ENCODE results near the gene CSNK2A2.

The CSNK2A2 gene

DNA sequence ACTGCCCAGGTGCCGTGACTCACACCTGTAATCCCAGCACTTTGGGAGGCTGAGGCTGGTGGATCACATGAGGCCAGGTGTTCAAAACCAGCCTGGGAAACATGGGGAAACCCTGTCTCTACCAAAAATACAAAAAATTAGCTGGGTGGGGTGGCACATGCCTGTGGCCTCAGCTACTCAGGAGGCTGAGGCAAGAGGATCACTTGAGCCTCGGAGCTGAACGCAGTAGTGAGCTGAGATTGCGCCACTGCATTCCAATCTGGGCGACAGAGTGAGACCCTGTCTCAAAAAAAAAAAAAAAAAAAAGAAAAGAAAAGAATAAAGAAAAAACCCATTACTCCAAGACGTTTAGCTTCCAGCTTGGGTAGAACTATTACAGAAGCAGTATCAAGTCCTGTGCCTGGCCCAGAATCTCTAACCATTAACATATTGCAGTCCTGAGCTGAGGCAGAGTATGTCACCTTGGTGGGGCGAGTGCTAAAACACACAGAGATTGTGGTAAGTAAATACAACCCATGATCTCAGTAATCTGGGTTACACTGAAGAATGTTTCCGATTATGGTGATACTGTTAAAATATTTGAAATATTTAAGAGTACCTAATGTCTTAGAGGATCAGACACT is 45.5 kb downstream of the CSNK2A2 start:
- in situ Hi-C loops (cut with MboI; ENCODE audit: low sequenced_read_pairs), result no loop called here

DNA sequence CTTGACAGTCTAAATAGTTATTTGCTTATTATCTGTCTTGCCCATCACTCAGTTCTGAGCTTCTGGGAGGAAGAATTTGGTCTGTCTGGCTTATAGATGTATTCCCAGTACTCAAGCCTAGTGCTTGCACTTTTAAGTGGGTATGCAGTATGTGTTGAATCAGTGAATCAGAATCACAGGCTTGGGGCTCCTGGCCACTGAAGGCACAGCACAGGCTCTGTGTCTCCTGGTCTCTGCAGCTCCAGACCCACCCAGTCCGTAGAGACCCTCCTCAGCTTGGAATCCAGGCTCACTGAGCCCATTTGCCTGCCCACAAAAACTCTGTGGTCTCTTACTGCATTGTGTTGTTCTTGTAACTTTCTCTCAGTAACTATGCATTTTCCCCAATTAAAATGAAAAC is 49.4 kb downstream of the CSNK2A2 start:
- in situ Hi-C loops (cut with MboI; ENCODE audit: low sequenced_read_pairs), result no loop called here

DNA sequence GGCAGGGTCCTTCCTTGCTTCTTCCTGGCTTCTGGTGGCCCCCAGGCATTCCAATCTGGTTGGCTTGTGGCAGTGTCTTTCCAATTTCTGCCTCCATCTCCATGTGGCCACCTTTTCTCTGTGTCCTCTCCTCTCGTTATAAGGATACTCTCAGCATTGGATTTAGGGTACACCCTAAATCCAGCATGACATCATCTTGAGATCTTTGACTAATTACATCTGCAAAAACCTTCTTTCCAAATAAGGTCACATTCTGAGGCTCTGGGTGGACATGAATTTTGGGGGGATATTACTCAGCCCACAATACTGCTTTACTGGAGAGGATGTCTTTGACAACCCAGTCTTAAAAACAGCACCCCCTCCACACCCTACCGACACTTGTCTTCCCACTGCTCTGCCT is 49.8 kb downstream of the CSNK2A2 start:
- in situ Hi-C loops (cut with MboI; ENCODE audit: low sequenced_read_pairs), result no loop called here

DNA sequence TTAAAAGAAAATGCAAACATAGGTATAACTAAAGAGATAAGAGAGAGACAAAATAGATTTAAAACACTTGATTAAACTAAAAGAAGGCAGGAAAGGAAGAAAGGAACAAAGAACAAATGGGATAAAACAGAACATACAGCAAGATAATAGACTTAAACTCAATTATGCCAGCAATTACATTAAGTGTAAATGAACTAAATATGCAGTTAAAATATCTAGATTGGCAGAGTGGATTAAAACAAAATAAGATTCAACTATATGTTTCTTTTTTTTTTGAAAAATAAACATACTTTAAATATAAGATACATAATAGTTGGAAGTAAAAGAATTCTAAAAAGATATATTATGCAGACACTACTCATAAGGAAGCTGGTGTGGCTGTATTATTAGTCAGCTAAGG is 59.1 kb downstream of the CSNK2A2 start:
- in situ Hi-C loops (cut with MboI; ENCODE audit: low sequenced_read_pairs), result no loop called here

DNA sequence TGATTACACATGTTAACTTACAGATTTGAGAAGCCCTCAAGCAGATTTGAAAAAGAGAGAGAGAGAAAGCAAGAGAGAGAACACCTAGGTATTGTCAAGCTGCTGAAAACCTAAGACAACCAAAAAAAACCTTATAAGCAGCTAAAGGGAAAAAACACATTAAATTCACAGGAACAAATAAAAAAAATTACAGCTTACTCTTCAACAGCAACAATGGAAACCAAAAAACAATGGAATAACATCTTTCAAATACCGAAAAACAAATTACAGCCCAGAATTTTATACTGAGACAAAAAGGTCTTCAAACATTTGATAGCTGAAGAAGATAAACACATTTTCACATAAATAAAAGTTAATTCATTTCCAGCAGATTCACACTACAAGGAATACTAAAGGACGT is 60.3 kb downstream of the CSNK2A2 start:
- in situ Hi-C loops (cut with MboI; ENCODE audit: low sequenced_read_pairs), result no loop called here

DNA sequence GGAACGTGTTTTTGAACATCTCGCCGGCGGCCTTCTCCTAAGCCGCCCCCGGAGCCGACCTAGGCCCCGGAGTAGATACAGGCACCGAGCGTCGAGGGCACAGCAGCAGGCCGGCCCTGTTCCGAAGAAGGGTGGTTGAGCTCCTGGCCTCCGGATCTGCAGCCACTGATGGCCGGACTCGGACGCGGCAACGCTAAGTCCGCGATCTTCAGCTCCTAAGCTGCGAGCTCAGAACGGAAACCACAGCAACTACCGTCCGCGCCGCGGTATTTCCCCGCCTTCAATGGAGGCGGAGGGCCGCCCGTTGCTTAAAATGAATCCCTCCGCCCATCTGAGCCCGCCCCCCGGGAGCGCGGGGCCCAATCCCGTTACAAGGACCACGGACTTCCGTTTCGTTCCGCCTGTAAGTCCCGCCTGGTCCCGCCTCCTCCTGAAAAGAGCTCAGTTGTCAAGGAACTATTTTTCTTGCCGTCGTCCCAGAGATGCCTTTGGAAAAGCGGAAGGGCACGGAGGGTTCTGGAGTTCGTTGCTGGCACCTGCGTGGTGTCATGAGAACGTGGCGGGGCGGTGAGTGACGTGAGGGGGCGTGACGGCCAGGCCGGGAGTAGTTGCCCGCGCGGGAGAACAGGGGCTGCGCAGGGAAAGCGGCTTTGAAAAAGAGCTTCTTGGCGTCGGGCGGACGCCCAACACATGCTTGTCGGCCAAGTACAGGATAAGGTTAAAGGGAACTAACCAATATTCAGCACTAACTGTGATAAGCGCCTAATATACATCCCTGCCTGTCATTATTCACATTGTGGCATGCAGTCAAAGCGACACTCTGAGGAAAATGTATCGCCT is 68.6 kb downstream of the CSNK2A2 start, which contains the start of gene CFAP20:
Gene CFAP20 (minus strand): TSS at position 285 of the 840 bp plus-strand sequence. CDS start 266 bp downstream, at position 19.
- in situ Hi-C loops (cut with MboI; ENCODE audit: low sequenced_read_pairs), result no loop called here

DNA sequence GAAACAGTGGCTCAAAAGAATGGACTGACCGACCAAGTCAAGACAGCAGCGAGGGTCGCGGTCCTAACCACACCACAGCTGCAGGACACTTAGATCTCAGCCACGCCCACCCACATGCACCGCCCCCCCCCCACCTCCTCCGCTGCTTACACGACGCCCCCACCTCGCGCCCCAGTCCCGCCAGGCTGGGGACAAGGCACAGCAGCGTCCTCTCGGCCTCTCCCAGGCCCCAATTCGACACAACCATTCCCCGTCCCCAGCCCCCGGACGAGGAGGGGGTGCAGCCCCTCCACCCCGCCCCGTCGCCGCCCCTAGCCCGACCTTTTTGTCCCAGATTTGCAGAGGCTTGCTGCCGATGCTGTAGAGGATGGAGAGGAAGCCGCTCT is 69.2 kb downstream of the CSNK2A2 start:
- in situ Hi-C loops (cut with MboI; ENCODE audit: low sequenced_read_pairs), result no loop called here

DNA sequence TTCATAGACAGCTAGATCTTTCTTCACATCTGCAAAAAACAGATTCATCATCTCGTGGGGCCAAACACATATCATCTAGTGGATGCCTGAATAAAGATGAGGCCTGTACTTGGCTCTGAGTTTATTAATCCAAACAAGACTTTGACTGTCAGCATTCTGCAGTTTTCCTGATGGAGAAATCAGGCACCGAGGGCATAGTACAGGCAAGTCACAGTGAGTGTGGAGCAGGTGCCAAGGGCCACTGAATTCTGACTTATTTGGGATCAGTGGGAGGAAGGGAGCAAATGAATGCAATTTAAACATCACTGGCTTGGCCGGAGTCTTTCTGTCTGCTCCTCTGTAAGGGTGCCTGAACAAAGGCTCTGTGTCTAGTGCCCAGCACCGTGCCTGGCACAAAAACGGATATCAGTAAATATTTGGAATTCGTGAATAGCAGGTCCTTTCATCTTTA is 69.7 kb downstream of the CSNK2A2 start:
- in situ Hi-C loops (cut with MboI; ENCODE audit: low sequenced_read_pairs), result no loop called here

DNA sequence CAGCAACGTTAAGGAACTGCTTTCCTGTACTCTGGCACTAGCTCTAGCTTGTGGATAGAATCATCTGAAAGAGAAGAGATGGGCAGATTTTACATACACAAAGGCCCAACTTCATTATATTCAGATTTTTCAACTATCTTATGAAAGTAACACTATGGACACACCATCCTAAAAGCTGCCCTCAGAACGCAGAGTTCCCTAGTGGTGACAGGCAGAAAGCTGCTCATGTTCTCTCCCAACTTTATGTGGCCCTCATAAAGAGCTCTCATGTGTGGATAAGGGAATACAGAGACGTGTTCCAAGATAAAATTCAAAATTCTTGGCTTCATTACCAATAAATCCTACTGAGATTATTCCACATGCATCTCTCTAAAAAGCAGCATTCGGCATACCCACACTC is 70.3 kb downstream of the CSNK2A2 start:
- in situ Hi-C loops (cut with MboI; ENCODE audit: low sequenced_read_pairs), result no loop called here

DNA sequence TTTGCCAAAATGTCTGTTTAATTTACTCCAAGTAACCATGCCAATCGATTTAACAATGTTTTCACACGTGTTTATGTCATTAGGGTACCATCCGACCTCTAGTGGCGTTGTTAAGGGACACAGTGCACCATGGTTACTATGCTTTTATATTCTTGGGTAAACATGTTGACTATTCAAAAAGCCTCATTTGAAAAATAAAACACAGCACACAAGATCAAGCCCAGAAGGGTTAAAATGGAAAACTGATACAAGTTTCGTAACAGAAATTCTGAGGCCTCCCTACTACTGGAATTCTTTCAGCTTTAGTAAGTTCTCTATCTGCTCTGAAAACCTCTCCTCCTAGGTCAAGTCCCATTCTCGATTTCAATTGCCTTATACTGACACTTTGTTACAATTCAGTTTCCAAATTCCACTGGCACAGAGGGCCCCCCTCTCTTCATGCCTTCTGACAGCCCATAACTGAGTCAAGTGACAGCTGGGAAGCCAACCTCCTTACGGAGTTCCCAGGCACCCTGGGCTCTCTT is 70.8 kb downstream of the CSNK2A2 start:
- in situ Hi-C loops (cut with MboI; ENCODE audit: low sequenced_read_pairs), result no loop called here

DNA sequence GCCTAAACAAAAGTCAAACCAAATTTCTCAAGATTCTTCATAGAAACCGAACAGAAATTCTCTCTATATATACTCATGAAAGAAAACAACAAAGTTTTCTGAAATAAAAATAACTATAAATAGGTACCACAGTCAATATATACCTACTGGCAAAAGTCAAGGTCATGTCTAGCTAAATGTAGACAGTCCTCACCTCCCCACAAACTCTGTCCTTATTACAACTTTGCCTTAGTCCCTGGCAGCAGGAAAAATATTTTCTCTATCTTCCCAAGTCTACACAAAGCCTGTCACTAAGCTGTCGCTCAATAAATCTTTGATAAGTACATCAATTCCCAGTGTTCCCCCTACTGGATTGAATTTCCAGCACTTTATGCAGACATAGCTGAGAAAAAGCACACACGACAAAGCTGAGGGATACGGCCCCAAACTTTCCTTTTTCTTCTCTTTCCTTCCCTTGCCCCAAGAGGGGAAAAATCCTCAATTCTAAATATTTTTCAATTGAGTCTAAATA is 71.4 kb downstream of the CSNK2A2 start:
- in situ Hi-C loops (cut with MboI; ENCODE audit: low sequenced_read_pairs), result no loop called here

DNA sequence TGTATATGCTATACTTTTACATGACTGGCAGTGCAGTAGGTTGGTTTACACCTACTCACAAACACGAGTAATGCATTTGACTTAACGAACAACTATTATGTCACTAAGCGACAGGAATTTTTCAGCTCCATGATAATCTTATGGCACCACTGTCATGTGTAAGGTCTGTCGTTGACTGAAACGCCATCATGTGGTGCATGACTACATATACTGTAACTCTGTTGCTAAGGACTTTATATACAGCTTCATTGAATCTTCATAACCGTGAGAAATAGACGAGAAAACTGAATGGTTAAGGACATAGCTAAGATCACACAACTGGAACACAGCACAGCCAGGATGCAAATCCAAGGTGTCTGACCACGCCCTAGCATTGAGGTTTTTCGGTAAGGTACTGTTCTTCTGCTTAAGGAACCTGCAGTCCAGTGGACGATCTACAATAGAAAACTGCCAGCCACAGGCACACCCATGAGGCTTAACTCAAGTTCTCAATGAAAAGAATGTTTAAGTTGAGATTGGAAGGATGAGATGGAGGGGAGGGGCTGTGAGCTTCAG is 72.0 kb downstream of the CSNK2A2 start:
- in situ Hi-C loops (cut with MboI; ENCODE audit: low sequenced_read_pairs), result no loop called here

DNA sequence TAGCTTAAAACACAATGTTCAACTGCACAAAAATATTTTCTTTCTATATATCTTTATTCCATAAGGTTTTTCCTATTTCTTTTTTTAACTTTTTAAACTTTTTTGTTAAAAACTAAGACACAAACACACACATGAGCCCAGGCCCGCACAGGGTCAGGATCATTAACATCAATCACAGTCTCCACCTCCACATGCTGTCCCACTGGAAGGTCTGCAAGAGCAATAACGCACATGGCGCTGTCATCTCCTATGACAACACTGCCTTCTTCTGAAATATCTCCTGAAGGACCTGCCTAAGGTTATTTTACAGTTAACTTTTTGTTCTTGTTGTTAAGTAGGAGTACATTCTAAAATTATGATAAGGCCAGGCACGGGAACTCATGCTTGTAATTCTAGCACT is 72.9 kb downstream of the CSNK2A2 start:
- in situ Hi-C loops (cut with MboI; ENCODE audit: low sequenced_read_pairs), result no loop called here

DNA sequence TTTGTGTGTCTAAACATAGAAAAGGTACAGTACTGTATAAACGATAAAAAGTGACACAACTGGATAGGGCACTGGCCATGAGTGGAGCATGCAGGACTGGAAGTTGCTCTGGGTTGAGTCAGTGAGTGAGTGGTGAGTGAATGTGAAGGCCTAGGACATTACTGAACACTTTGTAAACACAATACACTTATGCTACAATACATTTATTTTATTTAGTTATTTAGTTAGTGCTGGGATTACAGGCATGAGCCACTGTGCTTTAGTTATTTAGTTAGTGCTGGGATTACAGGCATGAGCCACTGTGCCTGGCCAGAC is 73.3 kb downstream of the CSNK2A2 start:
- in situ Hi-C loops (cut with MboI; ENCODE audit: low sequenced_read_pairs), result no loop called here

DNA sequence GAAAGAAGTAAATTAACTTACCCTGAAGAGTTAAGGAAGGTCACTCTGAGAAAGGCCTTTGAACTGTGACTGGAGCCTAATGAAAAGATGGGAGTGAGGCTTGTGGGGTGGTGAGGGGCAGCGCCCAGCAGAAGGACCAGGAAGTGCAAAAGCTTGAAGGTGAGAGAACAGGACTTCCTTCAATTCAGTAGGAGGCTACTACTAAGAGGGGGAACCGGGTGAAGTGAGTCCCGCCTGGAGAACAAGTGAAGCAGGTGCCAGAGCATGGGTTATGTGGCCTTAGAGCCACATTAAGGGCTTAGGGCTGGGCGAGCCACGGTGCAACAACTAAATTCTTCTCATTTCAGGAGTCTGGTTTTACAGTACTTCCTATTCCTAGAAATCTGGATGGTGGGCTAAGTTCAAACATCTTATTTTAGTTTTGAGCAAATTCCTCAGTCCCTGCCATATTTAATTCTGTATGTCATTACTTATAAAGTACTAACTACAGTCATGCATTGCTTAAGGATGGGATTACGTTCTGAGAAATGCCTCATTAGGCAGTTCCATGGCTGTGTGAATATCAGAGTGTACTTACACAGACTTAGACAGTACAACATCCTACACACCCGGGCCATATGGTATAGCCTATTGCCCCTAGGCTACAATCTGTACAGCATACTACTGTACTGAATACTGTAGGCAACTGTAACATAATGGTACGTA is 73.9 kb downstream of the CSNK2A2 start:
- in situ Hi-C loops (cut with MboI; ENCODE audit: low sequenced_read_pairs), result no loop called here

DNA sequence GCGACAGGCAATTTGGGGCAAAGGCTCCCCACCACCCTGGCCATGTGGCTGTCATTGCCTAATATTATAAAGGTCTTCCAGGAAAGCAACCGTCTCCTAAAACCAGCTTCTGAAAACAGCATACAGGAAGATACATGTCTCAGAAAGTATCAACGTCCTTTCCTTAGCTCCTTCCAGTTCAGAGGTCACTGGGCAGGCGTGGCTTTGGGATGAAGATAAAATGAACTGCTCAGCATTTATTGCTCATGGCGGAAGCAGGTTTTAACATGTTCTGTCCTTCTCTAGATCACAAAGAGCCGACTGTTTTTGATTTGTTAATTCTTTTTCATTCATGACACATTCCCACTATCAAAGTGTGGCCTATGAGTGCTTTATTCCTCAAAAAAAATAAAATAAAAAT is 76.8 kb downstream of the CSNK2A2 start:
- in situ Hi-C loops (cut with MboI; ENCODE audit: low sequenced_read_pairs), result no loop called here

DNA sequence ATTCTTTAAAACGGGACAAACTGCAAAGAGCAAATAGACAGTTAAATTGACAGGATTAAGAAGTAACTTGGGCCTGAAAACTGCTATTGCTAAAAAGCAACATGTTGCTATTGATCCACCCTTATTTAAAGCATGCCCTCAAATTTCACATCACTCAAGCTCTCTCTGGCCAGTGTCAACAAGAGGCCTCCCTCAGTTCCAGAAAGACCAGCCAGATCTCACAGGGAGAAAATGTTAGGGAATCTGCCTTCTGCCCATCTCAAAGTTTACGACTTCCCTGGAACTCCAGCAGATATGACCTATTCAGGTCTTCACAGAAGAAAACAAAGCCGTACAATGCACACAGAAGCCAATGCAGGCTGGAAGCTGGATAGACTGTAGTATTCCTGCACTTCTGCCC is 77.7 kb downstream of the CSNK2A2 start:
- in situ Hi-C loops (cut with MboI; ENCODE audit: low sequenced_read_pairs), result no loop called here

DNA sequence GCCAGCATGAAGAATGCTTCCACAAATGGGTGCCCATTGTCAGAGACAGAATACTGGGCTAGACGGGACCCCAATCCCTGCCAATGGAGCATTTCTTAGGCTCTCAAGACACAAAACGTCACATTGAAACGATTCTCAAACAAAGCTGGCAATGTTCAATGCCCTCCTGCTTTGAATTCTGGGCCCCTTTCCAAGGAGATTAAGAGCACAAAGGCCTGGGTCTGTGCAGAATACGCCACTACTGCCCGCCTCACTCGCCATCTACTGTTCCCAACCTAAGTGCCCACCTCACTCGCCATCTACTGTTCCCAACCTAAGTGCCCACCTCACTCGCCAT is 78.4 kb downstream of the CSNK2A2 start:
- in situ Hi-C loops (cut with MboI; ENCODE audit: low sequenced_read_pairs), result no loop called here

DNA sequence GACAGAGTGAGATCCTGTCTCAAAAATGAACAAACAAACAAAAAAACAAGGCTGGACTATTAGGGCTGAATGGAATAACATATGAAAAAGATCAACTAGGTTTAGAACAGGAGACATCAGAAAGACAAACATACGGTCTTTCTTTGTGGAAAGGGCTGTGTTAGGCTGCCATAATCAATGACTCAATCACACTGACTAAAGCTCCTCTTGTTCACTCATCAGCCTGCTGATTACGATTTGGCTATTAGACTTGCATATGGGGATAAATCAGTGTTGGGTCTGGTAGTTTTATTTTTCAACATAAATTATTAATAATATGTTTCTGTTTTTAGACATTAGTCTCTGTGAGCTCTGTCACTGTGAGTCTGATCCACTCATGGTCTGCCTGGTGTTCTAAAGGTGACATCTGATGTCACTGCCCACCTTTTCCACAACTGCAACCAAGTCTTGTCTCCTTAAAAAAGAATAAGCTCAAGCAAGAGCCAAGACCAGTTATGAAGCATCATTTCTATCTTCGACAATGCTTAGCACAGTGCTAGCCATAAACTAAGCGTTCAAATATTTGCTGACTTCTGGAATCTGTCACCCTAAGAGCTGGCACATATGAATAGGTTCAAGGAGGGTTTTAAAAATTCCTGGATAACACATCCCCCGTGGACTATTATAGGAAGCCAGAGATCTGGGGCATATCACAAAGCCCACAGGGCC is 79.0 kb downstream of the CSNK2A2 start:
- in situ Hi-C loops (cut with MboI; ENCODE audit: low sequenced_read_pairs), result no loop called here

DNA sequence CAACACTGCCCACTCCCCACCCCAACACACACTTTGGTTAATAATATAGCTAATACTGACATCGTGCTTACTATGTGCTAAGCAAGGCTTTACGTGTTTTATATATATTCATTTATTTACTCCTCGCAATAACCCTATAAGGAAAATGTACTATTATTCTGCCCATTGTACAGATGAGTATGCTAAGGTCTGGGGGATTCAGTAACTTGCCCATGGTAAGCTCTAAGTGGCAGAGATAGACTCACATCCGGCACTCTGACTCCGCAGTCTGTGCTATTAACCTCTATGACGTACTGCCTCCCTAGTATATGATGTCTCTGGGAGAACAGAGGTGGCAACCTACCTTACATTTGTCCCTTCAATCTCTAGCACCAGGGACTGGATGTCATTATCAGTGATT is 81.4 kb downstream of the CSNK2A2 start:
- in situ Hi-C loops (cut with MboI; ENCODE audit: low sequenced_read_pairs), result no loop called here

DNA sequence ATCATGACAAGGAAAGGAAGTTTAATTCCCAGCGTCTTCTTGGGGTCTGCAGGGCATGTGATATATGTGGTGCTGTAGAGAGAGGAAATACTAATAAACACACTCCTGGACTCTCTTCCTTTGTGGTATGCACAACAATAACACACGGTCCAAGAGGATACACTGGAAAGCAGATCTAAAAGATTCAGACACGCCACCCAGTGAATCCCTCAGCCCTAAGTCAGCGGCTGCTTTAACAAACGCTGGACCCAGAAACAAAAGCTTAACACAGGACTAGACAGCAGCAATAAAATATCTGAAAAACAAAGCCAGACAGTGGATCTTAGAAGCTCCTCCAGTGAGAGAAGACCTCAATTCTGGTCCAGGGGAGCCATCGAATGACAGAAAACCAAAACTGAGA is 81.8 kb downstream of the CSNK2A2 start:
- in situ Hi-C loops (cut with MboI; ENCODE audit: low sequenced_read_pairs), result no loop called here
